ENCODE measurements around the gene PODNL1.

The PODNL1 gene, protein sequence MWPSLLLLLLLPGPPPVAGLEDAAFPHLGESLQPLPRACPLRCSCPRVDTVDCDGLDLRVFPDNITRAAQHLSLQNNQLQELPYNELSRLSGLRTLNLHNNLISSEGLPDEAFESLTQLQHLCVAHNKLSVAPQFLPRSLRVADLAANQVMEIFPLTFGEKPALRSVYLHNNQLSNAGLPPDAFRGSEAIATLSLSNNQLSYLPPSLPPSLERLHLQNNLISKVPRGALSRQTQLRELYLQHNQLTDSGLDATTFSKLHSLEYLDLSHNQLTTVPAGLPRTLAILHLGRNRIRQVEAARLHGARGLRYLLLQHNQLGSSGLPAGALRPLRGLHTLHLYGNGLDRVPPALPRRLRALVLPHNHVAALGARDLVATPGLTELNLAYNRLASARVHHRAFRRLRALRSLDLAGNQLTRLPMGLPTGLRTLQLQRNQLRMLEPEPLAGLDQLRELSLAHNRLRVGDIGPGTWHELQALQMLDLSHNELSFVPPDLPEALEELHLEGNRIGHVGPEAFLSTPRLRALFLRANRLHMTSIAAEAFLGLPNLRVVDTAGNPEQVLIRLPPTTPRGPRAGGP

DNA sequence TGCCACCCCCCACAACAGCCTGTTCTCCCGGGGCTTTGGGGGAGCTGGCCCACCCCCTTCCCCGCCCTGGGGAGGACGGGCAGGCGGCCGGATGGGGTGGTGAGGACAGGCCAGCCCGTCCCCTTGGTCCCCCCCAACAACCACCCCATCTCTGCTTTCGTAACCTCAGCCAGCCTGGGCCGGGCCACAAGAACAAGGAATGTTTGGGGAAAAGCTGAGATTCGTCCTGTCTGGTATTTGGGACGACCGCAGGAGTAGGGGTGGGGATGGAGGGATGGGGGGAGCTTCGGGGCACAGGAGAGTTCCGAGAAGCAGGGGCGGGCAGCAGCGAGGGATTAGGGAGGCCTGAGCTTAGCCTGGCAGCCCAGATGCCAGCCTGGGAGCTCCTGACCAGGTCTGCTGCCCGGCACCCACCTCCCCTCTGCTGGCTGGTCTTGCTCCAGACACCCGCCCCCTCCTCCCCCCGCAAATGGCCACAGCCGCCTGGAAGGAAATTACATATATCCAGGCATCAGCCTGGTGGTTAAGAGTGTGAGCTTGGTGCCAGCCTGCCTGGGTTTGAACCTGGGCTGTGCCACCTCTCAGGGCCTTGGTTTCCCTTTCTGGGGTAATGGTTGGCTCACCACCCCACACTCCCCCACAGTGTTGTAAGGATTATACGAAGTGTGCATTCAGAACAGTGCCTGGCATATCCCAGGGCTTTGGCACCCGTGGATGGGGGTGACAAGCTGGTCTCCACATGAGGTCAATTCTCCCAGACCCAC, at the start of gene PODNL1:
PODNL1 (minus strand) TSS at position 117 of the 764 bp plus-strand sequence. CDS start 236 bp downstream, outside the sequence.
- DNase-seq (ENCODE audit: low spot score) = no peak

DNA sequence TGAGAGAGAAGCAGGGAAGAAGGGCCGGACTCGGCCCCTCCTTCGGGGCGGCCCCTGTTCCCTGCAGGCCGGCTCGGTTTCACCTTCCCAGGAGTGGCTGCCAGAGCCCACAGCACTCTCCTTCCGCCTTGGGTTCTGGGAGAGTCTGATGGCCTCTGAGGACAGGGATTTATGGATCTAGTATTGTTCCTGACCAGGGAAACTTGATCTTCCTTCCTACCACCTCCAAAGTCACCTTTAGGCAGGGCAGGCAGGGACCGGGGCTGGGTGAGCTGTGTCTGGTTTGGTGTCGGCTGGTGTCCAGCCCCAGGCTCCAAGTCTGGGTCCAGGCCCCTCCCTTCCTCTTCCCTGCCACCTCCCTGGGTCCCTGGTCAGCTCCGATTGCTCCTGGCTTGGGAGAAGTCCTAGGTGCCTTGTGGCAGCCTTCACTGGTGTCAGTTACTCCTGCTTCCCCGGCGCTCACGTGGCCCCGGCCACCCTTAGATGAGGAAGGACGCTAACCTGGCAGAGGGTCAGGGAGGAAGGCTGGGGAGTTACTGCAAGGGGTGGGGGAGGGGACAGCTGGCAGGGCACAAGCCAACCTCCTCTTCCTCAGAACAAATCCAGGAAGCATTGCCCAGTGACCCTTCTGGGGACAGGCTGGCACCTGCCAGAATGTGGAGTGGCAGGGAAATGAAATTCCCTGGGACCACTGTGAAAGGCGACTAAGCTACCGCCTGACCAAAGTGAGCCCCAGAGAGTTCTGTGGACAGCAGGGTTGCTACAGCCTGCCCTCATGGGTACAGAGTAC, 49.1 kb upstream of the PODNL1 start:
- no peak for DNase-seq (ENCODE audit: low spot score)

DNA sequence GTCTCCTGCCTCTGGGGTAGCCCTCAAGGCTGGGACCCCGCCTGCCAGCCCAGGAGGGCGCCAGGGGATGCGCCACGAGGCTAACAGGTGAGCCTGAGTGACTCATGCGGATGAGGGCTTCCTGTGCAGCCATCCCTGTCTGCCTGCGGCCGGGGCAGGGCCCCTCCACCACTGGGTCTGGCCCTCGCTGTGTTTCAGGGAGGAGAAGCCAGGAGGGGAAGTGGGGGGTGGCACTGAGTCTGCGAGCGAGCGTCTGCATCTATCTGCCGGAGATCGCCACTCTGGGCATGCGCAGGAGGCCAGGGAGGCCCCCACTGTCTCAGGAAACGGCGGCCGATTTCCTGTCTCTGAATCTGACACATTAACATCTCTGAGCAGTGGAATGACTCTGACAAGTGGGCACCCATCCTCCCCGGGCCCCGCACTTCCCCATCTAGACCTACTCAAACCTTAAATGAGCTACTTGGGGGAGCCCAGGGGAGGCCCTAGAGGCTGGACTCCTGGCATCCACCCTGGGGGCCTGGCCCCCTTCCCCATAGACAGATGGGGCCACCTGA, 48.2 kb upstream of the PODNL1 start:
- peak; percentile 88 for DNase-seq (ENCODE audit: low spot score)

DNA sequence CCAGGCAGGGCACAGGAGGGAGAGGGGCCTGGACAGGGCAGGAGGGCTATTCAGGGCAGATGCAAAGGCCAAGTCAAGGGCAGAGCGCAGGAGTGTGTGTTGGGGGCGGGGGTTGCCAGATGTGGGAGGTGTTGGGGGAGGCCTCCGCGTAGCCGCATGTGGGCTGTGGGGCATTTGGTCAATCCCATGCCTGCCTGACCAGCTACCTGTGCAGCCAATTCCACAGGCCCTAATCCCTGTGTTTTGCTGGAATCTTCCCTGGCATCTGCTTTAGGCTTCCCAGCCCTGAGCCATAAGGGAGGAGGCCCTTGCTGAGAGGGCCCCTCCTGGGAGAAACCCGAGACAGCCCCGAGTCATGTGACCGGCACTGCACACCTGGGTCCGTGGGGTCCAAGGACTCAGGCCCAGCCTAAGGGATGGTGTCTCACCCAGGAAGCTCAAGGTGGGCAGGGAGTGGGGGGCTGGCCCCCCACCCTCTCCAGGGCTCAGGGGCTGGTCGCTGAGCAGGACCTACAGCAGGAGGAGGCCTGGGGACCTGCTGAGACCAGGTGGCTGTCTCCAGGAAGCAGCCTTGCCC, 47.6 kb upstream of the PODNL1 start:
- DNase-seq (ENCODE audit: low spot score) = peak; percentile 68

DNA sequence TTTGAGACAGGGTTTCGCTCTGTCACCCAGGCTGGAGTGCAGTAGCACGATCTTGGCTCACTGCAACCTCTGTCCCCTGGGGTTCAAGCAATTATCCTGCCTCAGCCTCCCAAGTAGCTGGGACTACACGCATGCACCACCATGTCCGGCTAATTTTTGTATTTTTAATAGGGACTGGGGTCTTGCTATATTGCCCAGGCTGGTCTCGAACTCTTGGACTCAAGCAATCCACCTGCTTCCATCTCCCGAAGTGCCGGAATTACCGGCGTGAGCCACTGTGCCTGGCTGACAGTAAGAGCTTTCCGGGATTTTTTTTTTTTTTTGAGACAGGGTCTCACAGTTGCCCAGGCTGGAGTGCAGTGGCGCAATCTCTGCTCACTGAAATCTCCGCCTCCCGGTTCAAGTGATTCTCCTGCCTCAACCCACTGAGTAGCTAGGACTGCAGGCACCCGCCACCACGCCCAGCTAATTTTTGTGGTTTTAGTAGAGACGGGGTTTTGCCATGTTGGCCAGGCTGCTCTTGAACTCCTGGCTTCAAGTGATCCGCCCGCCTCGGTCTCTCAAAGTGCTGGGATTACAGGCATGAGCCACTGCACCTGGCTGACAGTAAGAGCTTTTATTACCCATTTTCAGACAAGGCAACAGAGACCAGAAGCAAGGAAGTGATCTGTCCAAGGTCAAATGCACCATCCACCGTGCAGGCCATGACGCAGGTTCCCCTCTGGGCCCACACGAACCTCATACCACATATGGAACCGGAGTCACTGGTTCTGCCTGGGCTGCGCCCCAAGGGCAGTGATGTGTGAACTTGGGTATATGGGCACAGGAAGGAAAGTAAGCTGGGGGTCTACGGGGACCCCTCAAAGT, 46.9 kb upstream of the PODNL1 start:
- no peak for DNase-seq (ENCODE audit: low spot score)

DNA sequence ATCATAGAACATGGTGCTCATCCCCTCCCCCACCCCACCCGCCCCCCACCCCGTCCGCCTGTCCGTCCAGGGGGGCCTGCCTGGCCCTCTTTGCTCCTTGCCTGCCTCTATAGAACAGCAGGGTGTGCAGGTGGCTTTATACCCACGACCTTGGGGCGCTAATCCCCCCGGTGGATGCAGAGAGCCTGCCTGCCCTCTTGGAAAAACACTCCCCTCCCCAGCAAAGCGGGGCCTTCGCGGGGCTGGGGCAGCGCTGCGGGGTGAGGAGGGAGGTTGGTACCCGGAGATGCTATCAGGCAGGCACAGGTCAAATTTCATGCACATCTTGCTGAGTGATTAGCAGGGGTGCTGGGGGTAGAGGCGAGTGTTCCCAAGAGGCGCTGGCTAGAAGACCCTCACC, 46.0 kb upstream of the PODNL1 start:
- no peak for DNase-seq (ENCODE audit: low spot score)

DNA sequence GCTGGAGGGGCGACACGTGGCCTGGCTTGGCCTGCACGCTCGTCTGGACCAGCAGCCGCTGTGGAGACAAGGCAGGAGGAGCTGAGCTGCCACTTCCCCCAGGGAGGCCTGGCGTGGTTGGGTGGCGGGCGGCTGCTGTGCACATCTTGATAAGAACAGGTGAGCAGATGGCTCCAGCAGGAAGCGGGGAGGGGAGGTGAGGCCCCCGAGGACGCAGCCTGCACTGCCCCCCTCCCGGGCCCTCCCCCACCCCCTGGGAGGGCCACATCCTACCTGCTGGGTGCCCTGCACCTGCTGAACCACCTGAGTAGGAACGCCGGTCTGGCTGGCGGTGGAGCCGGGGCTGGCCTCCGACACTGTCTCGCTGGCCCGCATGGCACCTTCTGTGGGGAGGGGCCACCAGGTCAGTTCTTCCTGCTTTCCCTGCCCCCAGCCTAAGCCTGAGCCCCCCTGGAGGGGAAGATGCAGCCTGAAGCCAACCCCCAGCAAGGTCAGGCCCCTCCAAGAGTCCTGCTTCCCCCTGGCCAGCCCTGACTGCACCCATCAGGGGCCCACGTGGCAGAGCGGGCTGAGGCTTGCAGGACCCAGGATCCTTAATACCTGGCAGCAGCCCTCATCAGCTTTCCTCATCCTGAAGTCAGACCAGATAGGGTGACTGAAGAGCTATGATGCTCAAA, 45.1 kb upstream of the PODNL1 start:
- DNase-seq (ENCODE audit: low spot score) = no peak

DNA sequence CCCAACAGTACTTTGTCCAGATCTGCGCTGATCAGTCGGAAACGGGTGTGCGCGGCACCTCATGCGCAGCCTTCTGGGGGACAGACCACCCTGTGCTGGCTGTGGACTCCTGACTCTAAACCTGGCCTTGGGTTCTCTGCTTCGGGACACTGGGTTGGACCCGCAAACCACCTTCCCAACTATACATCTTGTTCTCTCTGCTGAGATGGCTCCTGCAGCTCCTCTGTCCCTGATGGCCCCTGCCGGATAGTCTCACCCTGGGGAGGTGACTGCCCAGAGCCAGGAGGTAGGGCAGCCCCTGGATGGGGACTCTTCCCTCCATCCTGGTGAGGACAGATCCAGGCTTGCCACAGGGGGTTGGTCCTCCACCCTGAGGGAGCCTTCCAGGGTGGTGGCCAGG, 44.6 kb upstream of the PODNL1 start:
- DNase-seq (ENCODE audit: low spot score) = no peak

DNA sequence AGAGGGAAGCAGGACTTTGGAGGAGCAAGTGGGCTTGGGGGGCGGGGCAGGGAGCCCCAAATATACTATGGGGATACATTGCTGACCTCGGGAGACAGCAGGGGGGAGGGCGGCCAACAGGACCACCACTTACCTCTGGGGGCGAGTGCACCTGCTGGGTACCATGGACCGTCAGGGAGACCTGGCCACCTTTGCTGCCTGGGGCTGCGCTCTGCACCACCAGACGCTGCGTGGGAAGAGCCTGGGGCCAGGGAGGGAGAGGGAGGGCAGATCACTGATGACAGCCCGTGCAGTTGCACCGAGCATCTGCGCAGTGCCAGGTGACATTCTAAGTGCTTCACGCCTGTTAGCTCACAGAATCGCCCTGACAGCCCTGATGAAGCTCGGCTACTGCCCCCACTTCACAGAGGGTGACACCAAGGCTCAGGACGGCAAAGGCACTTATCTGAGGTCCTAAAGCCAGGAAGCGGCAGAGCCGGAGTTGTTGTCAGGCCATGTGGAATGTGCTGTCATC, 43.8 kb upstream of the PODNL1 start:
- no peak for DNase-seq (ENCODE audit: low spot score)

DNA sequence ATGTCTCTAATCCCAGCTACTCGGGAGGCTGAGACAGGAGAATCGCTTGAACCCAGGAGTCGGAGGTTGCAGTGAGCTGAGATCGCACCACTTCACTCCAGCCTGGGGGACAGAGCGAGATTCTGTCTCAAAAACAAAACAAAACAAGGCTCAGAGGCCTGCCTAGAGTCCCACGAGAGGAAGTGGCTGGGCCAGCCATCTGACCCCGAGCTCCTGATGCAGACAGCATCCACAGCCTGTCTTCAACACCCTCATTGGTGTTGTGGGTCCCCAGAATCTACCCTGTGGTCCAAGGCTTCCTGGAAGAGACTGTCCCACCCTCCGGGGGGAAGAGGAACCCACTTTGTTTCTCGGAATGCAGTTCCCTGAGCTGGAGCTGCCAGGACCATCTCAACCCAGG, 43.2 kb upstream of the PODNL1 start:
- DNase-seq (ENCODE audit: low spot score) = no peak

DNA sequence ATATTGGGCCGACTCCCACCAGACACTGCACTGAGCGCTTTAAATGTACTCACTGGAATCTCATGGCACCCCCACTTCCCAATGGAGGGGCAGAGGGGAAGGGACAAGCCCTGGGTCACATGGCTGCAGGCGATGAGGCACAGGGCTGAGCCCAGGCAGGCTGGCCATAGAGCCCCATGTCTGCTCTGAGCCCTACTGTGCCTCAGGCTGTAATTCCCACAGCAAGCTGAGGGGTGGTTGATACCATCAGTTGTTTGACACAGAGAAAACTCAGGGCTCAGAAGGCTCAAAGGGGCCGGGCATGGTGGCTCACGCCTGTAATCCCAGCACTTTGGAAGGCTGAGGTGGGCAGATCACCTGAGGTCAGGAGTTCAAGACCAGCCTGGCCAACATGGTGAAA, 42.8 kb upstream of the PODNL1 start:
- no peak for DNase-seq (ENCODE audit: low spot score)

DNA sequence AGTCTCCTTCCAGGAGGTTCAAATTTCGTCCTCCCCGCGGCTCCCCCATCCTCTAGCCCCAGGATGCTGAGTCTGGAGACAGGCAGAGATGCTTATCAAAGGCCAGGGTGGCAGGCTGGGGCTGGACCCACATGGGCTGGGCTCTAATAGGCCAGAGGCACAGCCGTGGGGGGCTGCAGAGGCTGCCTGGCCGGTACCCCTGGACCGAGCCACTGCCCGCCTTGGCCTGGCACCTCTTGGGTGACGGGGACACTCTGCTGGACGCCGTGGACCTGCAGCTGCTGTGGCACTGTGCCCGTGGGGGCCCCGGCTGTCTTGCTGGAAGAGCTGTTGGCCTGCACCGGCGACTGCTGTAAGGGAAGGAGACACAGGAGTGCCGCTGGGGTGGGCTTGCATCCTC, 42.1 kb upstream of the PODNL1 start:
- DNase-seq (ENCODE audit: low spot score) = no peak

DNA sequence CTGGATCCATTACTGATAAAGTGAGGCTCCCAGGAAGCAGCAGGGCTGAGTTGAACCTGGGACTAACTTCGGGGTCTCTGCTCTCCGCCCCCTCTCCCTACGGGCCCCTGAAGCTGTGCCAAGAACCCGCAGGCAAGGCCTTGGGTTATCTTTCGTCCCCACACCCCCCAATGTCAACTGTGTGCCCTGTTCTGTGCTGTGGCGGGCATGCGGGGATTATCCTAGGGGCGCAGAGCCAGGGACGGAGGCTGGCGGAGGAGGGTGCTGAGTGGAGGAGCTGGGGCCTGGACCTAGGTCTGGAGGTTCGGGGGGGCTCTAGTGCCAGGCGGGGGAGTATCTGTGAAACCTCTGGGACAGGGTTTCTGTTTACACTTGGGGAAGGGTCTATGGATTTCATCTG, 41.5 kb upstream of the PODNL1 start:
- DNase-seq (ENCODE audit: low spot score) = no peak

DNA sequence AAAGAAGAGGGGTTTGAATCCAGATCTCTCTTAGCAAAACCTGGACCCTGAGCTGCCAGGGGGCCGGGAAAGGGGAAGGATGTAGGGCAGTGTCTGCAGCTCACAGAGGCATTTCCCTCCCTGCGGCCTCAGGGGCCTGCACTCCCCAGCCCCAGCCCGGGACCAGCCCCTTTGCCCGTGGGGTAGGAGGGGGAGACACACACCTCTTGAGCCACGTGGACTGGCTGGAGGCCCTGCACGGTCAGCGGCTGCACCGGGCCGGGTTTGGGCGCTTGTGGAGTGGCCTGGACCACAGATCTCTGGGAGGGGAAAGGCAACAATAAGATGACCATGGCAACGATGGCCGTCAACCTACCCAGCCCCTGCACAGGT, 41.0 kb upstream of the PODNL1 start:
- peak; percentile 47 for DNase-seq (ENCODE audit: low spot score)

DNA sequence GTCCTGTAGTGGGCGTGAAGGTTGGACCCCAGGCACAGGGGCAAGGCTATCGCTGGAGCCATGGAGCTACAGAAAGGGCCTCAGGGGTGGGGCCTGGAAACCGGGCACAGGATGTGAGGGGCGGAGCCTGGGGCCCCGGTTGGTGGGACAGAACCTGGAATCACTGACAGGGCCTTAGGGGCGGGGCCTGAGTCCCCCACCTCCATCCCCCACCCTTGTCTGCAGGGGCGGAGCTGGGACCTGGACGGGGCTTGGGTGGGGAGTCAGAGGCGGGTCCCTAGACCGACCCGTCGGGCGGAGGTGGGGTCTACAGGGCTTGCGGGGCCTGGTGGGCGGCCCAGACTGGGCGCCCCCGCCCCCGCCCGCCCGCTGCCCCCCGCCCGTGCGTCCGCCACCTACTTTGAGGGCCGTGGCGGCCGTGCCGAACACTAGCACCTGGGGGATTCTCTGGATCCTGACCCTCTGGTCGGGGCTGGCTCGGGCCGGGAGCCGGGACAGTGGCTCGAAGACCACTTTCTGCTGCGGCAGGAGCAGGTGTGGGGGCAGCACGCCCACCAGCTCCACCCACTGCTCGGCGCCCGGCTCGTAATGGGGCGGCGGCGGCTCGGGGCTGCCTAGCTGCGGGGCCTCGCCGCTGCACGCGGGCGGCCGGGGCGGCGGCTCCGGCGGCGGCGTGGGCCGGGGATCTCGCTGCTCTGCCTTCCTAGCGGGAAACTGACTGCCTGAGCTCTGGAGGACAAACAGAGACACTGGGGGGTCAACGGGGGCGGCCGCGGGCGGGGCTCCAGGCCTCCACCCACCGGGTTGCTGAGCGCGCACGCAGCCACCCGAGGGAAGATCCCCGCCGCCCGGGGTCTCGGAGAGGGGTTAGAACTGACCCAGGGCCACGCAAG, 40.4 kb upstream of the PODNL1 start:
- DNase-seq (ENCODE audit: low spot score) = peak; percentile 94

DNA sequence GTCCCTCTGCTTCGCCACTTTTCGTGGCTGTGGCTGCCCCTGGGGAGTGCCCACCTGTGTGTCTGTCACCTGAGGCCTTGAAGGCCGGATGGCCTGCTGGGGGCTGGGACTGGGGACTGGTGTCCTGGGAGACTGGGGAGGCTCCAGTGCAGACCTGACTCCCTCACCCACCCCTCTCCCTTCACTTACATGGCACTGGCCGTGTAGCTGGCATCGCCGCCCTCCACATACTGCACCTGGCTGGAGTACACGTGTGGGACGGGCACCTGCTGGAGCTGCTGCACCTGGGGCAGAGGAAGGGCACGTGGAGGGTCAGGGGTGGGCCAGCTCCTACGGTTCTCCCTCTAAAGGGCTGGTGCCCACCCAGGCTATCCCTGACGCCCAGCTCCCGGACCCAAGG, 39.6 kb upstream of the PODNL1 start:
- DNase-seq (ENCODE audit: low spot score) = no peak

DNA sequence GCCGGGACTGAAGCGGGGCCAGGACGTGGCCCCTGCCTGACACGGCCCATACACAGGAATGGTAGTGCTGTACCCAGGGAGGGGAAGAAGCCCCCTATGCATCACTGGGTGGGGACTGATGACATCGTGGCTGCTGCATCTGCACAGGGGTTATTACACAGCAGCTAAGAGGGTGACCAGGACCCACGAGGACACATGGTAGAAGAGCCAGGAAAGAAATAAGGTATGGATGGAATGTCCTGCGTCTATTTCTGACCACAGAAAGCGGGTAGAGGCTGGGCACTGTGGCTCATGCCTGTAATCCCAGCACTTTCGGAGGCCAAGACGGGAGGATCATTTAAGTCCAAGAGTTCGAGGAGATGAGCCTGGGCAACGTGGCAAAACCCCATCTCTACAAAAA, 38.2 kb upstream of the PODNL1 start:
- no peak for DNase-seq (ENCODE audit: low spot score)

DNA sequence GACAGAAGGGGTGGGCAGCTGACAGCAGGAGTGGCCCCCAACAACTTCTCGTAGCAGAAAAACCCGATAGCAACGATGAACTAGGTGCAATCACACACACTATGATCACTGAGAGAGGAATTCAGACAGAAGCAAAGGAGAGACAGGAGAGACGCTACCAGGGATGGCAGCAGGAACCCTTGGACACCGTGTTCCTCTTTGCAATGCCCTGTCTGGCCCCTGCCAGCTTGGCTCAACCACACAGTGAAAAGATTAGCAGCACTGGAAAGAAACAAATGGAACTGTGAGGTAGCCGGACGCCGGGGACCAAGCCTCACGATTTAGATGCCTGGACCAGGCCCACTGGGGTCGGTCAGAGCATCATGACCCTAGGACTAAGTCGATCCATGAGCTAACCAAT, 37.7 kb upstream of the PODNL1 start:
- no peak for DNase-seq (ENCODE audit: low spot score)

DNA sequence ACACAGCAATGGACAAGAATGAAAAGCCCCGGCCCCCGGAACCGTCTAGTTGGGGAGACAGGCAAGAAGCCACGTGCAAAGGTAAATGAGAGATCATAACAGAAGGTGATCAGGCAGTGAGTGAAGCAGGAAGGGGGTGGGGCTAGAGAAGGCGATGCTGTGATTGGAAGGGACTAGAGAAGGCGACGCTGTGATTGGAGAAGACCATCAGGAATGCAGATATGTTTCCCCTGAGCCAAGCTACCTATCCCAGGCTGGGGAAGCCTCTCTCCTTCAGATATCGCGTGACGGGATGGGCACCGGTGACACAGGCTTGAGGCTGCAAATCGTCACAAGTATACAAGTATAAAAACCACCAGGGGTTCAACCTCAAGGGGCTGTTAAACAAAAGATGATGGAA, 35.9 kb upstream of the PODNL1 start:
- DNase-seq (ENCODE audit: low spot score) = peak; percentile 93
